Measurements from ENCODE around the gene ARSK.

ARSK gene

GRCh38 chr5:95646569-95647431, 91.9 kb downstream of the ARSK start, which contains the start of gene RFESD:
Gene RFESD (plus strand): TSS chr5:95646777. CDS start chr5:95652272, 5,495 bp downstream.
- DNase-seq (ENCODE audit: low spot score) = peak; percentile 84
- no peak for FAIRE-seq

DNA sequence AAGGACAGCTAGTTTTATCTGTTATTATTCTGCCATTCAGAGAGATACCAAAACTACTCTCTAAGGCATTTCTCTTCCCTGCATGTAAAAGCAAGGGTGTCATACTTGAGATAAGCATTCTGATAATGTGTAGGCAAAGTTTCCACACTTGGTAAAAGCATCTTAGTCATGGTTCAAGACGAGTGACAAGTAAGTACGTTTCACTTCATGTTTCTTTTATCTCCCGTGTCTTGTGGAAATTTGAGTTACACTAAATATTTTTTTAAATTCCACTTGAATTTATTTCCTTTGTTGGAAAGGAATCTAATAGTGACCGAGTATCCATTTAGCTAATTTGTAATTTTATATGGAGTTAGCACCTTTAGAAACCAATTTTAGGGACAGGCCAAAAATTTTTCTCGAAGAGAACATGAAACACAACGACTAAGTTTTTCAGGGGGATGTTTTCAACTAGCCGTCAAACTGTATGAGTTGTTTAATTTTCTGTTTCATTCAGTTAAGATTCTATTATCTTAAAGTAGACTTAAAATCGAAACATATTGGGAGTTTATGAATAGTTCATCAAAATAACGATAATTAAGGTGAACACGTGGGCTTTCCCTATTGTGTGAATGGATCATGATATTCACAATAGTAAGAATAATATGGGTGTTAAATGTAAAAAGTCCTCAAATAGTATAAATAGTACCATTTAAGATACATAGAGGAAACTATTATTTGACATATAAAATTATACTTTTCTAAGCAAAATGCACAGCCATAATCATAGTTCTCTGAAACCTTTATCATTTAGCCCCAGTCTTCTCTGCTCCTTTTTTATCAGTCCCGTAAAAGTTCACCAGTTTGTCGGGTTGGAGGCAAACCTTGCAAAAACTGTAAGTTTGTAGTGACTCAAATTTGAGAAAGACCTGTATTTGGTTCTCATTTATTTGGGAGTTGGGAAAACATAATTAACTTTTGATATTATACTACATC, 93.3 kb downstream of the ARSK start:
- DNase-seq (ENCODE audit: low spot score) (no peak), FAIRE-seq (no peak)

DNA sequence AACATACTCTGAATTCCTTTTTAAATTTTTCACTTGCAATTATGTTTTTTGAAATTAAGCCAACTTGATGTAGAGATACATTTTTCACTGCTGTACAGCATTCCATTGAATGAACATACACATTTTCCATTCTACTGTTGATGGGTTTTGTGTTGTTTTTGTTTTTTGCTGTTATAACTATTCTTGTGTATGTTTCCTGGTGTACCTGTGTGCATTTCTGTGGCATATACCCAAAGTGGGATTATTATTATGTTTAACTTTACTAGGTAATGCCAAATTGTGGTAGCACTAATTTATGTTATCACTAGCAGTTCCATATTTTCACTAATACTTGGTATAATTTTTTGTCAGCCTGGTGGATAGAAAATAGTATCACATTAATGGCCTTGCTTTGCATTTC, 94.4 kb downstream of the ARSK start:
- FAIRE-seq (no peak), DNase-seq (ENCODE audit: low spot score) (no peak)

GRCh38 chr5:95649842-95650620, 95.1 kb downstream of the ARSK start:
- FAIRE-seq (no peak), DNase-seq (ENCODE audit: low spot score) (no peak)

DNA sequence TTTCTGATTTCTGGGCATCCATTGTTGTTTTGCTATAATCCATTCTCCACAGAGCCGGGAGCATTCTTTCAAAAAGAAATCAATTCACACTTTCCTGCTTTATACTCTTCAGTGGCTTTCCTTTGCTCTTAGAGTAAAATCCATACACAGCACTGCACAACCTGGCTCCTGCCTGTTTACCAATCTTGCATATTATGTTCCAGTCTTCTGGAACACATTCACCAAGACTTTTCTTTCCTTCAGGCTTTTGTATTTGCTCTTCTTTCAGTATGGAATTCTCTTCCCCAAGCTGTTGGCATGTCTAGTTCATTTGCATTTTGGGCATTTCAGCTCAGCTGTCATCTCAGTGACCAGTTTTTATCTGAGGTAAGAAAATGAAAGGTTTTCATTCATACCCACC, 97.9 kb downstream of the ARSK start:
- no peak for FAIRE-seq

GRCh38 chr5:95654196-95654595, 99.3 kb downstream of the ARSK start:
- no peak for FAIRE-seq
- DNase-seq (ENCODE audit: low spot score) = no peak

More for the DNA sequence above, 97.9 kb downstream of the ARSK start:
- DNase-seq (ENCODE audit: low spot score) = no peak
